Neural cell (in vitro differentiated cells): ENCODE results near the gene RFX7. TPM values are rescaled to one million over a fixed set of nuclear protein-coding genes. Genes with fewer than 3 reads are reported as not detected.

Experiments used
- H2AFZ ChIP-seq: fragments of 200-600, 300-800 bp; sonication (generic), shearing (Covaris generic); 2 replicates; pipeline ENCODE4 v1.6.0; 2014; ENCODE audit warnings: low read depth, mild to moderate bottlenecking, antibody characterized with exemption, low read length, moderate library complexity
- H3F3A ChIP-seq: fragments of 200-600 bp; shearing (Covaris generic); 2 replicates; pipeline ENCODE4 v1.6.1; 2016; ENCODE audit warnings: mild to moderate bottlenecking, moderate library complexity, mixed read lengths, antibody characterized with exemption, low read length; ENCODE audit not compliant: insufficient read depth, poor library complexity, severe bottlenecking
- H3K27ac ChIP-seq: fragments of 200-600, 300-800 bp; sonication (generic), shearing (Covaris generic); 2 replicates; pipeline ENCODE4 v1.5.1; 2014; ENCODE audit warnings: mild to moderate bottlenecking, low read length, moderate library complexity
- H3K27me3 ChIP-seq: fragments of 300-800, 200-600 bp; sonication (generic), shearing (Covaris generic); 2 replicates; pipeline ENCODE4 v1.6.0; 2014; ENCODE audit warnings: mild to moderate bottlenecking, low read depth, low read length, moderate library complexity; ENCODE audit not compliant: insufficient read depth
- H3K36me3 ChIP-seq: fragments of 300-800, 200-600 bp; sonication (generic), shearing (Covaris generic); 2 replicates; pipeline ENCODE4 v1.5.1; 2014; ENCODE audit warnings: mild to moderate bottlenecking, antibody characterized with exemption, low read length, moderate library complexity; ENCODE audit not compliant: insufficient read depth
- H3K4me2 ChIP-seq: fragments of 300-800, 200-600 bp; sonication (generic), shearing (Covaris generic); 2 replicates; pipeline ENCODE4 v1.6.0; 2014; ENCODE audit warnings: mild to moderate bottlenecking, low read length
- H3K4me3 ChIP-seq: fragments of 300-800, 200-600 bp; sonication (generic), shearing (Covaris generic); 2 replicates; pipeline ENCODE4 v1.5.1; 2014; ENCODE audit warnings: mild to moderate bottlenecking, low read length, moderate library complexity
- H3K79me2 ChIP-seq: fragments of 200-600 bp; shearing (Covaris generic); replicated peaks from 2 replicates; pipeline ENCODE4 v1.6.0; 2014; ENCODE audit warnings: mild to moderate bottlenecking, low read length, moderate library complexity; ENCODE audit not compliant: insufficient read depth
- H3K9ac ChIP-seq: fragments of 300-800, 200-600 bp; sonication (generic), shearing (Covaris generic); 2 replicates; pipeline ENCODE4 v1.6.1; 2016; ENCODE audit warnings: mild to moderate bottlenecking, low read length, mixed read lengths
- H3K9me2 ChIP-seq: fragments of 200-600 bp; shearing (Covaris generic); 2 replicates; pipeline ENCODE4 v1.6.1; 2016; ENCODE audit warnings: mild to moderate bottlenecking, low read length, mixed read lengths; ENCODE audit not compliant: insufficient read depth
- H3K9me3 ChIP-seq: fragments of 200-600, 300-800 bp; sonication (generic), shearing (Covaris generic); 2 replicates; pipeline ENCODE4 v1.6.1; 2016; ENCODE audit warnings: mild to moderate bottlenecking, mixed run types, low read length, moderate library complexity, mixed read lengths
- H4K20me1 ChIP-seq: fragments of 200-600 bp; shearing (Covaris generic); 2 replicates; pipeline ENCODE4 v1.6.1; 2016; ENCODE audit warnings: mild to moderate bottlenecking, mixed run types; ENCODE audit not compliant: insufficient read depth
- CTCF ChIP-seq: fragments of 450-650 bp; IDR thresholded peaks from 2 replicates; pipeline ENCODE4 v1.5.1; 2014; ENCODE audit warnings: antibody characterized with exemption, mild to moderate bottlenecking, moderate library complexity; ENCODE audit not compliant: poor library complexity, severe bottlenecking
- EP300 ChIP-seq: fragments of 450-650 bp; conservative IDR thresholded peaks from 2 replicates; pipeline ENCODE4 v1.6.1; 2014; ENCODE audit warnings: antibody characterized with exemption, mild to moderate bottlenecking, moderate library complexity; ENCODE audit not compliant: poor library complexity, severe bottlenecking
- EZH2 ChIP-seq: fragments of 200-600, 300-800 bp; shearing (Covaris generic), sonication (generic); IDR thresholded peaks from 2 replicates; pipeline ENCODE4 v1.6.1; 2014; ENCODE audit warnings: antibody characterized with exemption, low read length, borderline replicate concordance, mild to moderate bottlenecking; ENCODE audit not compliant: insufficient read depth, poor library complexity, severe bottlenecking
- MXI1 ChIP-seq: fragments of 450-650 bp; conservative IDR thresholded peaks from 2 replicates; pipeline ENCODE4 v1.6.1; 2014; ENCODE audit warnings: antibody characterized with exemption, mild to moderate bottlenecking; ENCODE audit not compliant: poor library complexity, severe bottlenecking
- POLR2AphosphoS5 ChIP-seq: IDR thresholded peaks from 2 replicates; pipeline ENCODE4 v1.6.1; 2012
- RAD21 ChIP-seq: fragments of 450-650 bp; conservative IDR thresholded peaks from 2 replicates; pipeline ENCODE4 v1.6.1; 2014; ENCODE audit warnings: antibody characterized with exemption, mild to moderate bottlenecking, moderate library complexity
- REST ChIP-seq: IDR thresholded peaks from 2 replicates; pipeline ENCODE4 v1.6.1; 2012; ENCODE audit warnings: borderline replicate concordance
- SMC3 ChIP-seq: fragments of 450-650 bp; conservative IDR thresholded peaks from 2 replicates; pipeline ENCODE4 v1.6.1; 2014; ENCODE audit warnings: antibody characterized with exemption, mild to moderate bottlenecking, moderate library complexity; ENCODE audit not compliant: poor library complexity
- TAF1 ChIP-seq: IDR thresholded peaks from 2 replicates; pipeline ENCODE4 v1.6.1; 2012; ENCODE audit warnings: low read depth
- polyA plus RNA-seq: library from polyadenylated mRNA; depleted of rRNA; stranded (reverse); fragments of >200 nt; gene quantifications from 2 replicates; pipeline ENCODE4 v1.2.3, GENCODE V29; 2014

Gene RFX7
- polyA plus RNA-seq, 1 donor from 2014 or later = 12.9 TPM

DNA sequence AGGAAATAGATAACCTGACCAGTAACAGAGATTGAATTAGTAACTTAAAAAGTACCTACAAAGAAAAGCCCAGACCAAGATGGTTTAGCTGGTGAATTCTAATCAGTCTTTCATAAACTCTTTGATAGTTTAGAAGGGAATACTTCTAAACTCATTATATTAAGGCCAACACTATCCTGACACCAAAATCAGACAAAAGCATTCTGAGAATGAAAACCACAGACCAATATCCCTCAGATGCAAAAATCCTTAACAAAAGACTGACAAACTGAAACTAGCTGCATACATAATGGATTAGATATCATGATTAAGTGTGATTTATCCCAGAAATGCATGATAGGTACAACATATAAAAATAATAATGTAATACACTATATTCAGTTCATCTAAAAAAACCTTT, 115.6 kb downstream of the RFX7 start:
- peaks cover 9% of the 10 kb centered on the region for H3K9me3 ChIP-seq

DNA sequence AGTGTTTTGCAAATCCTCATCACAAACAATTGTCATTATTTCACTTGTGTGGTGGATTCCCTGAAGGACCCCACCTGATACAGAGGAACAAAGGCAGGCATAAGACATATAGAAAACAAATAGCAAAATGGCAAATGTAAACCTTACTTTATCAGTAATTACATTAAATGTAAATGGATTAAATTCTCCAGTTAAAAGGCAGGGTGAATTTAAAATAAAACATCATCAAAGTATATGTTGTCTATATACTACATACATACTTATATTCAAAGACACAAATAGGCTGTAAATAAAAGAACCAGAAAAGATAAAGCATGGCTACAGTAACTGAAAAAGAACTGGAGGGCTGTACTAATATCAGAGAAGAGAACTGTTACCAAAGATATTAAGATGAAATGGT, 117.3 kb downstream of the RFX7 start:
- Histone ChIP-seq H3K27me3 (no peaks in the 10 kb centered on the region), H3K4me2 (no peak overlapping the region), H3K36me3 (peaks cover 15% of the 10 kb centered on the region), H3K9me3 (peaks cover 20% of the 10 kb centered on the region), H2AFZ (no peak overlapping the region), H3K9me2 (no peaks in the 10 kb centered on the region), H3K4me3 (no peak overlapping the region), H4K20me1 (no peaks in the 10 kb centered on the region), H3K27ac (no peak overlapping the region), H3F3A (no peaks in the 10 kb centered on the region), H3K79me2 (peaks cover 4% of the 10 kb centered on the region), H3K9ac (no peak overlapping the region)
- no peak for TF ChIP-seq REST
- TF ChIP-seq POLR2AphosphoS5 = no peak
- no peak for TF ChIP-seq TAF1
- no peak for TF ChIP-seq RAD21
- TF ChIP-seq CTCF = no peak
- TF ChIP-seq EZH2 = no peak
- TF ChIP-seq MXI1 = no peak

More for the DNA sequence above, 115.6 kb downstream of the RFX7 start:
- H4K20me1 ChIP-seq = no peaks in the 10 kb centered on the region
- peaks cover 8% of the 10 kb centered on the region for H3K36me3 ChIP-seq
- H3K27ac ChIP-seq = no peak overlapping the region
- TF ChIP-seq TAF1 = no peak
- no peak for TF ChIP-seq REST
- TF ChIP-seq CTCF = no peak
- TF ChIP-seq SMC3 = no peak
- no peak for TF ChIP-seq EP300
- no peak for TF ChIP-seq POLR2AphosphoS5
- no peak for TF ChIP-seq EZH2
- TF ChIP-seq RAD21 = no peak
- no peak for TF ChIP-seq MXI1
- no peaks in the 10 kb centered on the region for H3K9me2 ChIP-seq
- H3K4me2 ChIP-seq = no peak overlapping the region
- H3K79me2 ChIP-seq = peaks cover 4% of the 10 kb centered on the region
- H2AFZ ChIP-seq = no peak overlapping the region
- no peaks in the 10 kb centered on the region for H3F3A ChIP-seq
- H3K9ac ChIP-seq = no peak overlapping the region
- H3K27me3 ChIP-seq = no peaks in the 10 kb centered on the region
- H3K4me3 ChIP-seq = no peak overlapping the region
